GM04504 (cell line): ENCODE data around the gene NOTO.
"Not testable (repeated sequence)": the region's sequence is repeated elsewhere in the genome, so short reads cannot be mapped to it uniquely, and the experiment has no call there.

Source experiments
- DNase-seq: peaks from one replicate; pipeline ENCODE4 v3.0.0-alpha.2; 2012; ENCODE audit warnings: low read depth

Gene NOTO

GRCh38 chr2:73202156-73203054, at the start of gene NOTO:
NOTO (plus strand) TSS chr2:73202574; CDS start chr2:73202667, 93 bp downstream.
- no peak for DNase-seq

- DNase-seq: no peak
These were observed 45.7 kb upstream of the NOTO start for GRCh38 chr2:73156539-73157124.

- no peak for DNase-seq
These were observed 39.5 kb upstream of the NOTO start for GRCh38 chr2:73162856-73163391.

- DNase-seq: peak; percentile 33
These were observed 38.6 kb upstream of the NOTO start for GRCh38 chr2:73163483-73164367.

DNA sequence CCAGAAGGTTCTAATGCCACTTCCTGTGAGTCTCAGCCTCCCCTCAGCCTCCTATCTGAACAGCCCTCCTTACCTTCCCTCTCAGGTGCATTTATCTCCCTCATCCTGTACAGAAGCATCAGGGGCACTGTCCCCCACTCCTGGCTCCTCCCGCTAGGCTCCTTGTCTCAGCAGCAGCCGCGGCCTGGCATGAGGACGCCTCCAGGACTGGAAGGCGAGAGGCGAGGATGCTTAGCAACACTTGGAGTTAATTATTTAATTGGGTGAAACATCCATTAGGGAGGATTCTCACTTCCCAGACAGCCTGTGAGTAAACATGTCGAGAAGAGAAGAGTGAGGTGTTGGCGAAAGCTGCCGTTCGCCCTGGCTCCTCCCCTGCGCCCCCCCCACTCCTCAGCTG, 36.4 kb upstream of the NOTO start:
- DNase-seq: not testable (repeated sequence)

DNA sequence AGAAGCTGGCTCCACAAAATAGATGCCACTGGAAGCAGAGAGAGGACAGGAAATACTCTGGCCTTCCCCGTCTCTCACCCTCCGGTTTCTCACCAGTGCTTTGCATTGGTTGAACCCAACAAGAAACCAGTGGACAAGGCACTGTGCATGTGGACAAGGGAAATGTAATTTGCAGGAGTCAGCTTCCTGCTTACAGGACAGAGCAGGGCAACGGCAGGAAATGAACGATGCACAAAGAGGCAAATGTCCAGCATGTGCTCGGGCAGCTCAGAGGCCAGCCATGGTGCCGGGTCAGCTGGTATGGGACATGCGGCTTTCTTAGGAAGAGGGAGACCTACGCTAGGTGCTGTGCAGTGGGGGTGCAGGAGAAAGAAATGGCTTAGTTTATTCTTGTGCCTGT, 35.6 kb upstream of the NOTO start:
- DNase-seq: not testable (repeated sequence)

- DNase-seq: not testable (repeated sequence)
These were observed 34.0 kb upstream of the NOTO start for GRCh38 chr2:73168348-73168747.

DNA sequence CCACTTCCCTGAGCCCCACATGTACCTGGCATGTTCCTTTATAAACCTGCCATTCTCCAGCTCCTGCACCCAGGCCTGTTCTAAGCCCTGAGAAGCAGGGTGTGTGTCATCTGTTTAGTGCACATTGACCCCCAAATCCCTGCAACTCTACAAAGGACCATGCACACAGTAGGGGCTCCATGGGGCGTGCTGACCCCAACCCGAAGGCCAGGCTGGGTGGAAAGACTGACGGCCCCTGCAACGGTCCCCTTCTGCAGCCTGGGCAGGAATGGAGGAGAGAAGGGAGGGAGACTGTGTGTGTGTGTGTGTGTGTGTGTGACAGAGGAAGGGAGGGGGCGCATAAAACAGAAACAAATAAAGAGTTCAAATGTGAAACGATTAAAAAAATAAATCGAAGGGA, 32.0 kb upstream of the NOTO start:
- DNase-seq: not testable (repeated sequence)

DNA sequence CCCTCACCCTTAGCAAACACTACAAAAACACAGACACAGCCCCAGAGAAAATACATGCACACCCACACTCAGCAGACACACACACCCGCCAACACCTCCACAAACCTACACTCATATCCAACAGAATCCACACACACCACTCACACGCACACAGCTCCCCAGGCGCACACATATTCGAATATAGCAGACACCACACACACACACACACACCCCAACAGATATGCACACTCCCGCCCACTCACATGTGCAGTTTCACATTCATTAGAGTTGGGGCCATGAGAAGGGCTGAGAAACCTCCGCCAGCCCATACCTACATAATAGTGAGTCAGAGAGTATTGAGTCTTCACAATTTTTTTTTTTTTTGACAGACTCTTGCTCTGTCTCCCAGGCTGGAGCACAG, 29.4 kb upstream of the NOTO start:
- DNase-seq: no peak

GRCh38 chr2:73173781-73174180, 28.6 kb upstream of the NOTO start:
- DNase-seq: no peak

DNA sequence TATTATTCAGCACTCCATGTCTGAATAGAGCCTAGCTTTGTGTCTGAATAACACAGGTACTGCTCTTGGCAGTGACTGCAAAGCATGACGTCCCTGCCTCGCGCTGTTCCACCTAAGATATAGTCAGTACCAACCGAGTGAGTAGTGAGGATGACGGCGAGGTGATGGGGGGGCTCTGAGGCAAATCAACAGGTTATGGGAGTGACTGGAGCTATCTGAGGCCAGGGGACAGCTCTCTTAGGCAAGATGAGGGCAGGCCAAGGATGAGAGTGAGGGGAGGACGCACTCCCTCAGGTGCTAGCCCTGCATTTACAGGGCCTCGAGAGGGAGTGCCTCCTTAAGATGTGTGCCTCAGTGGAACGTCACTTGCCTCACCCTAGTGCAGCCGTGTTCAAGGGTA, 28.1 kb upstream of the NOTO start:
- DNase-seq: no peak

GRCh38 chr2:73174941-73175662, 27.3 kb upstream of the NOTO start:
- DNase-seq: no peak

GRCh38 chr2:73175663-73176204, 26.6 kb upstream of the NOTO start:
- peak; percentile 5 for DNase-seq

DNA sequence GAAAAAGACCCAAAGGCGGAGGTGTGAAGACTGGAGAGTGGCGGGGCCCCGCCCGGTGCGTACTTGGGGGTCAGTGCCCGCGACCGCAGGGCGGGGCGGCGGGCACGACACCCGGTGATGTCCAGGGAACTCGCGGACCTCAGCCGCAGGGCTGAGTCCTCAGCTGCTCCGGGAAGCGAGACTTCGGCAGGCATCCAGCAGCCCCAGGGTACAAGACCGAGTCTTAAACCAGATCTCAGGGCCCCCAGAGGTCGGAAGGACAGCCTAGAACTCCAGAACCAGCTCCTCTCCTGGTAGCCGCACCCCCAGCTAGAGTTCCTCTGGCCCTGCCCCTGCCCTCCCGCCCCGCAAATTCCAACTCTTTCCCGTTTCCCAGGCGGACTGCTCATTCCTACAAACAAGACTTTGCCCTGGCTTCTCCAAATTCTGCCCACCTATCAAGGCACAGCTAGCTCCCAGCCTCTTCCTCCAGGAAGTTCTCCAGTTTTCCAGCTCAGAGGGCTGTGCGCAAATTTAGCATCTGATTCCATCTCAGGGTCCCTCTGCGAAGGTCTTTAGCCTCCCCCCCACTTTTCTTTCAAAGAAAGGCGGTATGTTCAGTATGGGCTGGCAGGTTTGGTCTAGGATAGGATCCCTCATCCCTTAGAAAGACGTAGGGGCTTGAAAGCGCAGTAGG, 26.0 kb upstream of the NOTO start:
- no peak for DNase-seq

DNA sequence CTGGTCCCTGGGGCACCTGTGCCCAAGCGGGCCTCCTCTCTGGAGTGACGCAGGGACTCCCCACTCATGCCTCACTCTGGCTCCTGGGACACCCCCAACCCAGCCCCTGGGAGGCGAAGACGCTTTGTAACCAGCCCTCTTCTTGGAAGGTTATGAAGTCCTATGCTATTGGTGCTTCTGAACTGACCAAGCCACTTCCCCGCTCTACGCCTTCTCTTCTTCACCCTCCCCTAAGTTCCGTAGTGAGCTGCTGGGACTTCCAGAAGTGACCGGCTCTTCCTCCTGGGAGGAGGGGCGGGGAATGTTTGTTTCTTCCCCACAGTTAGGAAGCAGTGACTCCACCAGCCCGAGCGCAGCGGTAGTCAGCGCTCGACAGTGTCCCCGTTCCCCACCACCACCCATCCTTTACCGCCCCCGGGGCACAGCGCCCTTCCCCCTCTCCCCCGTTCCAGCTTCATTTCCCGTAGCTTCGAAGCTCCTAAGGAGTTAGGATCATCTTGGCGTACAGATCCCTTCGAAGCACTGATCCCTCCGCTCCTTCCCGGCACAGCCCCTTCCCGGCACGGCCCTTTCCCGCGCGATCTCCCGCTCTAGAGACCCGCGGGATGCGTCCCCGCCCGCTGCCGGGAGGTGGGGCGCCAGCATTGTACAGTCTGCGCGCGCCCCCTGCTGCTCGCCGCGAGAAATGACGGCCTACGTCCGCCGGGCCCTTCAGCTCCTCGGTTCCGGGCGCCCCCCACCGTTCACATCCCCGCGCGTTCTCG, 25.3 kb upstream of the NOTO start:
- peak; percentile 56 for DNase-seq

- DNase-seq: no peak
These were observed 24.6 kb upstream of the NOTO start for GRCh38 chr2:73177645-73178255.

GRCh38 chr2:73185965-73186364, 16.4 kb upstream of the NOTO start:
- no peak for DNase-seq

- DNase-seq: no peak
These were observed 14.8 kb upstream of the NOTO start for GRCh38 chr2:73187549-73187948.

- DNase-seq: no peak
These were observed 4.8 kb upstream of the NOTO start for GRCh38 chr2:73197579-73197978.
